GM18861 (cell line): Measurements from ENCODE around the gene ZNF804B.
"Not testable (repeated sequence)": the region's sequence is repeated elsewhere in the genome, so short reads cannot be mapped to it uniquely, and the experiment has no call there.

Source experiments
- ATAC-seq: cut with Tn5 transposase; IDR thresholded peaks from one replicate; pipeline ENCODE4 v1.9.1; 2021; ENCODE audit not compliant: unreplicated experiment

ZNF804B gene

GRCh38 chr7:89073776-89074175 lies 314.3 kb downstream of the ZNF804B start:
- ATAC-seq: no peak

DNA sequence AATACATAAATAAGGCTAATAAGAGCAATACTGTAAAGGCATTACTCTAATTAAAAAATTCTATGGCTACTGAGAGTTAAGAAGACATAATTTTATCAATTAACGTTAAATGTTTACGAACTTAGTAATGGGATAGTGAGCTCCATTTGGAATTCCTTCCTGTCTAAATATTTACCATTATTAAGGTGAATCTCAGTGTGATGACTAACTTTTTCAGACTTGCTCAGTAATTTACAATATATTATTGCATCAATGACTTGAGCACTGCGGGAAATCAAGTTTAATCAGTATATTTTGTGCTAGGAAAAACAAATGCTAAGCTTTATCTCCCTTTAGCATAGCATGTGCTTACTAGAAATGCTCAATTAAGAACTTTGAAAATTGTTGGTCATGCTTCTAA lies 318.5 kb downstream of the ZNF804B start:
- no peak for ATAC-seq

- no peak for ATAC-seq
These were observed 326.1 kb downstream of the ZNF804B start for GRCh38 chr7:89085580-89085979.

DNA sequence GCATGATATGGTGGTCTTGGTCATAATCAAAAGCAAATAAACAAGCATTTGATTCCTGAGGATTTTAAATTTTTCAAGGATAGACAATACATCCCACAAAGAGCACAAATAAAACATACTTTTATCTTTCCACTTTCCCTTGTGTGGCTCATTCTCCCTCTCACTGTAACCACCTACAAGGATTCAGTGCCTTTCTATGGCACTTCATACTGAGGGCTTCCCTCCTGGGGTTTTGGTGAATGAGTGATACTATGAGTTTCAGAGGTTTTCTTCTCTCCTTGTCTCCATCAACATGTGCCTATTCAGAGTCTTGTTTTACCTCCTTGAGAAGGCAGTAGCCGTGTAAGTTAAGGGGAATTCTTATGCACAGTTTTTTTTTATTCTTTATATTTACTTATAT lies 332.1 kb downstream of the ZNF804B start:
- no peak for ATAC-seq

- ATAC-seq: no peak
These were observed 334.8 kb downstream of the ZNF804B start for GRCh38 chr7:89094269-89094668.

DNA sequence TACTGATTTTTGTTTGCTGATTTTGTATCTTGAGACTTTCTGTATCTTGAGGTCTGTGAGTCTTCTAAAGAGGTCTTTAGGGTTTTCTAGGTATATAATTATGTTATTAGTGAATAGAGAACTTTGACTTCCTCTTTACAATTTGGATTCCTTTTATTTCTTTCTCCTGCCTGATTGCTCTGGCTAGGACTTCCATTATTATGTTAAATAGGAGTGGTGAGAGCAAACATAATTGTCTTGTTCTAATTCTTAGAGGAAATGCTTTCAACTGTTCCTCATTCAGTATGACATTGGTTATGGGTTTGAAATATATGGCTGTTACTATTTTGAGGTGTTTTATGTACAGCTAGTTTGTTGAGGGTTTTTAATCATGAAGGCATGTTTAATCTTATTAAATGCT lies 344.1 kb downstream of the ZNF804B start:
- ATAC-seq: no peak

- ATAC-seq: no peak
These were observed 345.5 kb downstream of the ZNF804B start for GRCh38 chr7:89104748-89105685.

DNA sequence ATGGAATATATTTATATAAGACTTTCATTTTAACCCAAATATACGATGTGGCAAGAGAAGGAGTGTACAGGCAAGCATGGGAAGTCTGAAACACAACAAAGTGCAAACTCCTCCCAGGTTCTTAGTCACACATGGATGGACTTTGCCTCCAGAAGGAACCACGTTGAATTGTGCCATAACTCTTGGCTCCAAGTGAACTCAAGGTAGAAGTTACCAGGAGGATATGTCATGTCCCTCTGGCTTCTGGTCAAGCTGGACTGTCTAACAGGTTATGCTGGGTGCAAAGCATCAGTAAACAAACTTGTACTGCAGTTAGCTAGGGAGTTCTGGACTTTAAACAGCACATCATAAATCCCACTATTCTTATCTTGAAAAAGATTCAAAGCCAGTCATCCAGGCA lies 364.4 kb downstream of the ZNF804B start:
- no peak for ATAC-seq

- no peak for ATAC-seq
These were observed 370.3 kb downstream of the ZNF804B start for GRCh38 chr7:89129600-89130375.

GRCh38 chr7:89133357-89133756 lies 373.9 kb downstream of the ZNF804B start:
- ATAC-seq: no peak

GRCh38 chr7:89133819-89134218 lies 374.3 kb downstream of the ZNF804B start:
- no peak for ATAC-seq

DNA sequence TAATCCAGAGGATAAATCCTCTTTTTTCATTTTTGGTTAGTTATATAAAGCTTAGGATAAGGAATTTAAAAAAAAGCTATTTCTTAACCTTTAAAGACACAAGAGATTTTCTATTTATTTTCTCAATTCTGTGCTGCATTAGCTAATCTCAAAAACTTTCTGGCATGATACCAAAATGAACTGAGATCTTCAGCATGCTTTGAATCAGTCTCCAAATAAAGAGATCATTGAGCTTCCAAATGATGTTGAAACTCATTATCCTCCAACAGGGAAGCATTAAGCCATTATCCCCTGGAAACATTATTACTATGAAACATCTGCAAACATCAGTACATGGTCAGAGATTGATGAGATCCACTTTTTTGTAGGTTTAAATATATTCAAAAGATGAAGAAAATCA lies 386.3 kb downstream of the ZNF804B start:
- ATAC-seq: no peak

- ATAC-seq: no peak
These were observed 400.6 kb downstream of the ZNF804B start for GRCh38 chr7:89160107-89160506.

GRCh38 chr7:89165421-89165820 lies 405.9 kb downstream of the ZNF804B start:
- no peak for ATAC-seq

GRCh38 chr7:89170628-89171027 lies 411.1 kb downstream of the ZNF804B start:
- ATAC-seq: no peak

GRCh38 chr7:89182116-89182515 lies 422.6 kb downstream of the ZNF804B start:
- ATAC-seq: no peak

GRCh38 chr7:89183712-89184111 lies 424.2 kb downstream of the ZNF804B start:
- ATAC-seq: no peak

GRCh38 chr7:89200758-89201157 lies 441.3 kb downstream of the ZNF804B start:
- ATAC-seq: no peak

GRCh38 chr7:89223900-89224395 lies 464.4 kb downstream of the ZNF804B start:
- no peak for ATAC-seq

- ATAC-seq: not testable (repeated sequence)
These were observed 469.2 kb downstream of the ZNF804B start for GRCh38 chr7:89228688-89229171.

DNA sequence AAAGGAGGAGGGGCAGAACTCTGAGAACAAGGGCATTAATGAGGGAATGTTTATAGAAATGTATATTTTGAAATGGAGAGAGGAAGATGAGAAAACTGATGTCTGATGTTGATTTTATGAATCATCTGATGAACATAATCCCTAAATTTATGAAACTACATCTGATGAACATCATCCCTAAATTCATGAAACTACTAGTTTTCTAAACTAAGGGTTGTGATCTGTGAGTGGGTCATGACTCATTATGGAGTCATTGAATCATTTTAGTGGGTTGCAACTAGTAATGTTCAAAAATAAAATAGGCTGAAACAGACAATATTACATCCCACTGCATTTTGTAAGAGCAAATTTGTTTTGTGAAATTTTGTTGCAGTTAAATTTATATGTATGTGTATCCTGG lies 478.7 kb downstream of the ZNF804B start:
- ATAC-seq: no peak

GRCh38 chr7:89246196-89246595 lies 486.7 kb downstream of the ZNF804B start:
- ATAC-seq: no peak
